ENCODE data around the gene MKI67.

Gene MKI67

GRCh38 chr10:128065881-128066534 lies 60.2 kb downstream of the MKI67 start:
- no peak for DNase-seq (ENCODE audit: low read depth in 2 of 2, low spot score in 1 of 2)

DNA sequence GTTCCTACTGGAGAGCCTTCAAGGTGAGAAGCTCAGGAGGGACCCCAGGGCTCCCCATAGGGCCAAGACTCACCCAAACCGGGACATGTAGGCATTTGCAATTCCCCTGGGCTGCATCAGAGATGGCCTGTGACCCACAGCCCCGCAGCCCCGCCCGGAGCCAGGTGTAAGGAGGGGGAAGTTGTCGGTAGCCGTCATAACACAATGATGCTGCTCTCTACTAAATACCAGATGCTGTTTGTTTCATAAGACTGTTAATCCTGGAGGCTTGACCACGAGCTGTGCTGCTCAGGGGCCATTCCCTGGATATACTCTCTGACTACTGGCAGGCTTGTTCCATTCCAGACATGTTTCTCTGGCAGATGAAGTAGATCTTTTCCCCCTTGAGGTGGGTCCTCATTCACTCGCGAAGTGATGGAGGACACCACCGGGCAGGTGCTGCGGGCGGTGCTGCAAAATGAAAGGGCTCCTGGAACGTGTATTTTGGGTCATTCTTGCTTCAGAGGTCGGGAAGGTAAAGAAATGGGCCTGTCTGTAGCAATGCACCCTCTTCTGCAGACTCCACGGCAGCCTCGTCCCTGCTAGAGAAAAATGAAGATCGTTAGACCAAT lies 61.1 kb downstream of the MKI67 start:
- DNase-seq (ENCODE audit: low read depth in 2 of 2, low spot score in 1 of 2), result no peak

- peak in 1 of 2 donors; percentile 52 for DNase-seq (ENCODE audit: low read depth in 2 of 2, low spot score in 1 of 2)
These were observed 61.9 kb downstream of the MKI67 start for GRCh38 chr10:128064108-128064969.

DNA sequence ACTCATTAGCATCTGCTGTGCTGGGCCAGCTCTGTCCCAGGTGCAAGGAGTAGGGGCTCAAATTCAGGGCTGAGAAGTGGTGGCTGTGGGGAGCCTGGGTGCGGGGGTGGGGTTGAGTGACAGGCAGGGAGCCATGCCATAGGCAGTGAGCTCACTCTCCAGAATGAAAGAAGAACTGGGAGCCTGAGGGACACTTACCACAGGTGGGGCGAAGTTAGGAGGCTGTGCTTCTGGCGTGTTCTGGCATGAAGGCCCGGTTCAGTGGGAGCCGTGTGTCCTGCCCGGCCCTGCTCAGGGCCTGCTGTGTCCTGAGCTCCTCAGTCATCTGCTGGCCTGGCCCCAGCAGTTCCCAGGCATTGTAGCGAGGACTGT lies 62.5 kb downstream of the MKI67 start:
- DNase-seq (ENCODE audit: low read depth in 2 of 2, low spot score in 1 of 2), result no peak

- peak in 1 of 2 donors; percentile 34 for DNase-seq (ENCODE audit: low read depth in 2 of 2, low spot score in 1 of 2)
These were observed 63.2 kb downstream of the MKI67 start for GRCh38 chr10:128062881-128063563.

DNA sequence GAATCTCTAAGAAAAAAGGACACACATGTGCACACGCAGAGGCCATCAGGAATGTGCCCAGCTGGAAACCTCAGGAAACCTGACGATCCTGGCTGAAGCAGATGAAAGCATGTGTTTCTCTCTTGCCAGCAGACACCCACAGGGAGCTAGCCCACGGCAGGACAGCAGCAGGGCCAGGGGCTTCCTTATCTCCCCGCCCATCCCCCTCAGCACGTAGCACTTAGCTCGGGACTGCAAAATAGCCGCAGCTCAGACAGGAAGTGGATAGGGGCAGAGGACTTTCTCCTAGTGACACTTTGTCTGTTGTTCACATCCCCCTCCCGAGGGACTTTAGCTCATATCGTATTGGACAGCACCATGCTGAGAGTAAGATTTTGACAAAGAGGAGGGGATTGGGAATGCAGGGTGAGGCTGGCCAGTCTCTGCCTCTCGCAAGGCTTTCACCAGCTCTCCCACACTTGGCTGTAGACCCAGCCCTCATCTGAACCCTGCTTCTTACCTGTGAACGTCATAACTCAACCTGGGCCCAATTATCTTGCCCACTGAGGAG lies 63.8 kb downstream of the MKI67 start:
- no peak for DNase-seq (ENCODE audit: low read depth in 2 of 2, low spot score in 1 of 2)

DNA sequence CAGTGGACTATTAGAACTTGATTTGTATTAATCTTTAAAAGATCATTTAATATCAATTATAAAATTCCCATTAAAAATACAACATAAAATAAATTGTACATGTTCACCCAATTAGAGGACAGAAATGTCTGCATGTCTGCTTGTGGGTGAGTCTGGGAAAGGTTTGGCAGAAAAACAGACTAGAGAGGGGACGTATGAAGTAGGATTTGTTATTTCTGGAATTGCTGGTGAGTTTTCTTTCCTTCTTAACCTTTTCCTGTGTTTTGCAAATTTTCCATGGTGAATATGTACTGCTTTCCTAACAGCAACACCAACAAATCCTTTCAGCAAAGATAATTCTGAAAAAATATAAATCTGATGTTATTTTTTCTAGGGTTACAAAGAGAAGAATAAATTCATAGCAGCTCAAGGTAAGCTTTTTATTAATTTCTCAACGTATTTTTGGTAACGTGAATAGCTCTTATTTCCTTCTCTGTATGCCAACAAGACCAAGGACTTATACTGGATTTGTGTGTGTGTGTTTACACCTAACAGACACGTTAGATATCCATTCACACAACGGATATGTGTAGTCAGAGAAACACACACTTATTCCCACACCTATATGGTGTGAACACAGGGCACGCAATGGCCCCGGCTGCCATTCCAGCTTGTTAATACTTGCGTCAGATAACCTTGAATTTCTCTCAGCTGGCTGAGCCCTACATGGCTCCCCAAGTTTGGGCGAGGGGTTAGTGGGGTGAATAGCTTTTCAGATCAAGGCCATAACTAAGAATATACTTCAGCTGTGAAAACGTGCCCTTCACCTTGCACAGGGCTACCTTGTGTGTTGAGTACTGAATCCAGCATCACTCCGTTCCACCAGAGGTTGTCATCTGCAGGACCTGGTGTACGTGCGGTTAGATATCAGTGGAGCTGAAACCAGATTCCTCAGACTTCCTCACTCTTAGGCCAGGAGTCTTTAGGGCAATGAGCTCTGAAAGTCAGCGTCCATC lies 64.6 kb downstream of the MKI67 start:
- DNase-seq (ENCODE audit: low read depth in 2 of 2, low spot score in 1 of 2), result no peak

GRCh38 chr10:128060341-128061250 lies 65.6 kb downstream of the MKI67 start:
- no peak for DNase-seq (ENCODE audit: low read depth in 2 of 2, low spot score in 1 of 2)

- DNase-seq (ENCODE audit: low read depth in 2 of 2, low spot score in 1 of 2), result no peak
These were observed 66.3 kb downstream of the MKI67 start for GRCh38 chr10:128059982-128060293.

DNA sequence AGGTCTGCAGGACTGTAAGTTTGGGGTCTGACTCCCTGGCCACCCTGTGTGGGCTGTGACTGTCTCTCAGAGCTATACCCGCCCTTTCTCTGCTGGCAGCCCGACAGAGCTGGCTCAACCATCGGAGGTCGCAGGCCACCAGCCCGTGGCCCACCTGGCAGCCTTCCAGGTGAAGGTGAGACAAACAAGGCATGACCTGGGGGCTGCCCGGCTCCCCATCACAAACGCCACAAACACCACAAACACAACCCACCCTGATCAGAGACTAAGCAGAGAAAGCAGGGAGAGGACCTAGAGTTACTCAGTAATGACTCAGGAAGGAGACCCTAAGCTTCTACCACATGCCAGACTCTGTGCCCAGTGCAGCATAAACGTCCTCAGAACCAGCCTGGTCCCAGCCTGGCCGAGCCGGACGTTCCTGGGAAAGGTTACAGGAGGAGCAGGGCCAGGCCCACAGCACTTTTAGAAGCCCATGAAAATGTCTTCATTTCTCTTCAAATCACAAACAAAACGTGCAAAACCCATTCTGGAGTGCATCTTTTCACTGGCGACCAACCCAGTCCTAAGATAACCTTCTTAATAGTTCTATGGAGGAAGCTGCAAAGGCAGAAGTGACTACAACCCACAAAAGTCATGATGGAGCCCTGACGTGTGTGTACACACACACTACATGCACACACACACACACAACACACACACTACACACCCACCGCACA lies 66.8 kb downstream of the MKI67 start:
- no peak for DNase-seq (ENCODE audit: low read depth in 2 of 2, low spot score in 1 of 2)

DNA sequence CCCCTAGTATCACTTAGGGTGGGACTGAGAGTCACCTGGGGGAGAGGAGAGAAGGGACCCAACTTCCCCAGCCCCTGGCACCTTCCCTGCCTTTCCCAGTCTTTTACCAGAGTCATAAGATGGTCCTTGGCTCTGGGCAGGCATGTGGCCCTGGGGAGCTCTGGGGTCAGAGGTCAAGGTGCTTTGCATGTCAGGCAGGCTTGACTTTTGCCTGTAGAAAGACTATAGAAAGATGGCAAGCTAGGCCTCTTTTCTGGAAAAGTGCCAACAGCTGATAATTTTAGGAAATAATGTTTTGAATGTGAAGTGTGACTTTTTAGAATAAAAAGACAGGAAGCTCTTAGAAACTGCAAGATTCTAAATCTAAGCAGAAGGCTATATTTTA lies 67.5 kb downstream of the MKI67 start:
- DNase-seq (ENCODE audit: low read depth in 2 of 2, low spot score in 1 of 2), result no peak

DNA sequence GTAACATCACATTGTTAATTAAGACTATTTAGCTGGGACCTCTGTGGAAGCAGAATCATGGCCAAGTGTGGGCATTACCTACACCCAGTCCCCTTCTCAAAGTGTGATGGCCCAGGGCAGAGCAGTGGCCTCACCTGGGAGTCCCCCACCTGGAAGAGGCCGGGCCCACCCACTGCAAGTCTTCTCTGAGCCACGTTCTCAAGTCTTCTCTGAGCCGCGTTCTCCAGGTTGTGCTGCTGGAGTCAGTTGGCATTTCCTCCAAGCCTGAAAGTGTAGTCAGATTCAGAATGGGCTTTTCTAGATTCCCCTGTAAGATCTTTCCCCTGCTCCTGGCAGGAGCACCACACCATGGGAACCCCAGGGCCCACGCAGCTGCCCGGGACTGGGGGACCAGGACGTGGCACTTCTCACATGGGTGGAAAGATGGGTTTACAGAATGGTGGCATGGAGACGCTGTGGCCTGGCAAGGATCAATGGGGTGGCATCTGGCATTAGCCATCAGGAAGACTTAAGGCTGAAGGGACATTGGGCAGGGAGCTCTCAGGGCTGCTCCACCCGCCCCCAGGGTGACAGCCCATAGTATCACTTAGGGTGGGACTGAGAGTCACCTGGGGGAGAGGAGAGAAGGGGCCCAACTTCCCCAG lies 68.0 kb downstream of the MKI67 start:
- DNase-seq (ENCODE audit: low read depth in 2 of 2, low spot score in 1 of 2), result no peak

DNA sequence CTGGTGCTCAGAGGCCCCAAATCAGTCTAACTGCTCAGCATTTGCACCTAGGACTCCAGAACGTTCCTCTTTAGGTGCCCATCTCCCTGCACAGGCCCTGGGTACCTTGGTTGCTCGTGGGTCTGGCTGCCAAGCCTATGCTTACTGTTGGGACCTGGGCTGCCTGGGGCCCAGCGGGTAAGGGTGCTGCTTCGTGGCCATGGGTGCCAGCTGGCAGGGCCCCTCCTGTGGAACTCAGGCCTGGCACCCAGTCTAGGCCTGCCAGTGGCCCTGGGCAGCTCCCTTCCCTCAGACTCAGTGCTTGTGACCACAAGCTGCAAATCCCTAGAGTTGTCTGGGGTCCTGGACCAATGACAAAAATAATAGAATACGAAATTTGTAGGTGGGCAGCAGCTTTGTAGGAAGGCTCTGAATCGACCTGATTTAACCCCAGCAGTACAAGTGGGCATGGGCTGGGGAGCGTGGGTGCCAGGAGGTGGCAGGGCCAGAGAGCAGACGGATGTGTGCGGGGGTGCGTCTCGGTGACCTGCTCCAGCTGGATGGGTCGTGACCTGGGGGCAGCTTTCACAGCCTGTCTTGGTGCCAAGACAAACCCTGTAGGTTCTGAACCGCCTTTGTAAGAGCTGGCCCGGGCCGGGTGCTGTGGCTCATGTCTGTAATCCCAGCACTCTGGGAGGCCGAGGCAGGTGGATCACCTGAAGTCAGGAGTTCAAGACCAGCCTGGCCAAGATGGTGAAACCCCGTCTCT lies 69.7 kb downstream of the MKI67 start:
- DNase-seq (ENCODE audit: low read depth in 2 of 2, low spot score in 1 of 2), result no peak

GRCh38 chr10:128055061-128055868 lies 71.0 kb downstream of the MKI67 start:
- DNase-seq (ENCODE audit: low read depth in 2 of 2, low spot score in 1 of 2), result no peak

- no peak for DNase-seq (ENCODE audit: low read depth in 2 of 2, low spot score in 1 of 2)
These were observed 71.9 kb downstream of the MKI67 start for GRCh38 chr10:128054163-128054970.

DNA sequence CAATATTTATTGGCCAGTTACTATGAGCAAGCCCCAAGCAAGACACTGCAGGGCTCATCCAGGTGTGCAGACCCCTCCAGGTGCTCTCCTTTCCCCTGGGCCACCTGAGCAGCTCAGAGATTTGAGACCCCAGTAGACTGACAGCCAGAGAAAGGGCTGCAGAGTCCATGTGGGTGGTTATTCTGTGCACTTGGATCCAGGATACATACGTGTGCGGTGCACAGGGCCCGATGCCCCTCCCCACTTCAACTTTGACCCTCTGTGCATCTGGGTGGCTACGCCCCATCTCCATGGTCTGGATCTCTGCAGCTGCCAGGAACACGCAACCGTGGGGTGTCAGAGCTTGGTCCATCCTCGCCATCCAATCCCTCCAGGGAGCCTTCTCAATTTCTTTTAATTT lies 72.9 kb downstream of the MKI67 start:
- no peak for DNase-seq (ENCODE audit: low read depth in 2 of 2, low spot score in 1 of 2)
